K562 (cell line): Measurements from ENCODE around the gene THAP5. TPM values are rescaled to one million over a fixed set of nuclear protein-coding genes. Genes with fewer than 3 reads are reported as not detected.

Experiments used
- CHAMP1 ChIP-seq: fragments of 450-650 bp; IDR thresholded peaks from 2 replicates; pipeline ENCODE4 v1.6.1; 2016; ENCODE audit warnings: mild to moderate bottlenecking
- EP300 ChIP-seq: IDR thresholded peaks from 2 replicates; pipeline ENCODE4 v1.6.1; 2012; ENCODE audit warnings: low read length, improper control_type of control experiment
- HES1 ChIP-seq: fragments of 450-650 bp; IDR thresholded peaks from 2 replicates; pipeline ENCODE4 v1.6.1; 2016; ENCODE audit warnings: low read depth, mild to moderate bottlenecking, moderate library complexity
- JUND ChIP-seq, 2 experiments: IDR thresholded peaks; 2 replicates in 1 of 2; 3 replicates in 1 of 2; pipeline ENCODE4 v1.6.1; 2011; ENCODE audit warnings: borderline replicate concordance in 2 of 2, low read depth in 2 of 2, low read length in 2 of 2, improper control_type of control experiment in 1 of 2, missing biosample characterization in 1 of 2, missing genetic modification characterization in 1 of 2, missing genetic modification reagents in 1 of 2
- KDM1A ChIP-seq, 2 experiments: fragments of 450-650 bp; IDR thresholded peaks; 2 replicates each; pipeline ENCODE4 v1.6.1; 2016; ENCODE audit warnings: mild to moderate bottlenecking in 2 of 2
- MECOM ChIP-seq: fragments of 250-450 bp; sonication (Bioruptor Pico); IDR thresholded peaks from 2 replicates; pipeline ENCODE4 v1.8.0; 2022; ENCODE audit warnings: inconsistent platforms
- NR3C1 ChIP-seq: sonication (generic); formaldehyde crosslinking; IDR thresholded peaks from 2 replicates; pipeline ENCODE4 v1.8.1; 2022; ENCODE audit warnings: missing genetic modification reagents
- RBM22 ChIP-seq: fragments of 200-400 bp; formaldehyde crosslinking; IDR thresholded peaks from 2 replicates; pipeline ENCODE4 v1.6.1; 2018; ENCODE audit warnings: low read length, low read depth; ENCODE audit not compliant: poor library complexity, severe bottlenecking
- TCF7L2 ChIP-seq: fragments of 150-350 bp; IDR thresholded peaks from 2 replicates; pipeline ENCODE4 v1.6.1; 2016; ENCODE audit warnings: low read depth, mild to moderate bottlenecking, low read length, moderate library complexity
- ZBTB12 ChIP-seq: fragments of 250-450 bp; sonication (Bioruptor Pico); IDR thresholded peaks from 2 replicates; pipeline ENCODE4 v1.4.0; 2020
- ZNF143 ChIP-seq: sonication (generic); formaldehyde crosslinking; IDR thresholded peaks from 2 replicates; pipeline ENCODE4 v1.9.0; 2022; ENCODE audit warnings: mild to moderate bottlenecking, missing genetic modification reagents
- polyA plus RNA-seq, 8 experiments: library from polyadenylated mRNA; depleted of rRNA in 4 of 8; stranded (reverse) in 5 of 8; unstranded in 3 of 8; fragments of >200 nt; fragmentation: Nextera tagmentation in 2 of 8; fragmentation: Illumina TruSeq in 1 of 8; extraction: Ambion mirVana in 2 of 8; extraction: Trizol in 1 of 8; gene quantifications; 2 replicates each; pipeline versions ENCODE4 v1.2.1 to v1.2.3, GENCODE V29; 2011 to 2014; ENCODE audit warnings: inconsistent platforms in 1 of 8, missing spikeins in 1 of 8
- total RNA-seq, 7 experiments: library from RNA; depleted of rRNA in 6 of 7; stranded (reverse); fragments of >200 nt in 6 of 7; fragmentation: Illumina TruSeq in 2 of 7; extraction: Trizol in 2 of 7; gene quantifications; 2 replicates each; pipeline versions ENCODE4 v1.2.1 to v1.2.3, GENCODE V29; 2011 to 2021; ENCODE audit warnings: low replicate concordance in 1 of 7

THAP5 gene
- total and polyA plus RNA-seq, 9 of the 15 experiments (the other 6 are each of a cell fraction or from before 2014, with no cell fraction given) = 16.5 to 58.1 (median 28.2) TPM

GRCh38 chr7:108589199-108589598 lies 19.7 kb upstream of the THAP5 start (continued):
- no peak for TF ChIP-seq ZBTB12 (CRISPR knock-in tag)
- no peak for TF ChIP-seq ZNF143 (CRISPR knock-in tag)
- TF ChIP-seq HES1 = no peak
- TF ChIP-seq MECOM (CRISPR knock-in tag) = no peak
- TF ChIP-seq CHAMP1 = no peak
- no peak for TF ChIP-seq NR3C1 (CRISPR knock-in tag)
- TF ChIP-seq TCF7L2 = no peak
- TF ChIP-seq JUND (IDR thresholded peaks at IDR 0.05; ENCODE audit: borderline replicate concordance, low read depth, low read length) = no peak
- no peak for TF ChIP-seq JUND (tag; IDR thresholded peaks at IDR 0.05; ENCODE audit: borderline replicate concordance, low read depth, low read length)
- no peak for TF ChIP-seq KDM1A (IDR thresholded peaks at IDR 0.05)
- no peak for TF ChIP-seq RBM22
- no peak for TF ChIP-seq EP300
